ENCODE results near the gene SLC40A1.

DNA sequence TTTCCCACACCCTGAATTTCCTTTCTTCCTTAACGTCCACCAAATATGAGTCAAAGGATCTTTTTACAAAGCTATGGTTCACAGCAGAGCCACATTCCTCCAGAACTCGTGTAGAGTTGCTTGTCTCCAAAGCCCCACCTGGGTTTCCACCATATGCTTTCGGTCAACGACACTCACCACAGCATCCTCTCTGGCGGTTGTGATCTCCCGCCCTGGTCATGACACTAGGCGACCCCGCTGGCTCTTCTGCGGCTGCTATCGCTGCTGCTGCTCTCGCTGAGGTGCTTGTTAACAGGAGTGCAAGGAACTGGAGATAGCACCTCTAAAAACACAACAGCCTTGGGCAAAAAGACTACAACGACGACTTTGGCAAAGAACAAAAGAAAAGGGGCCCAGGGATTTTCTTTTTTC, 340 bp downstream of the SLC40A1 start:
- no peak for TF ChIP-seq EZH2 (IDR thresholded peaks at IDR 0.05; ENCODE audit: borderline replicate concordance, low read length)
- TF ChIP-seq, protein P1, sequence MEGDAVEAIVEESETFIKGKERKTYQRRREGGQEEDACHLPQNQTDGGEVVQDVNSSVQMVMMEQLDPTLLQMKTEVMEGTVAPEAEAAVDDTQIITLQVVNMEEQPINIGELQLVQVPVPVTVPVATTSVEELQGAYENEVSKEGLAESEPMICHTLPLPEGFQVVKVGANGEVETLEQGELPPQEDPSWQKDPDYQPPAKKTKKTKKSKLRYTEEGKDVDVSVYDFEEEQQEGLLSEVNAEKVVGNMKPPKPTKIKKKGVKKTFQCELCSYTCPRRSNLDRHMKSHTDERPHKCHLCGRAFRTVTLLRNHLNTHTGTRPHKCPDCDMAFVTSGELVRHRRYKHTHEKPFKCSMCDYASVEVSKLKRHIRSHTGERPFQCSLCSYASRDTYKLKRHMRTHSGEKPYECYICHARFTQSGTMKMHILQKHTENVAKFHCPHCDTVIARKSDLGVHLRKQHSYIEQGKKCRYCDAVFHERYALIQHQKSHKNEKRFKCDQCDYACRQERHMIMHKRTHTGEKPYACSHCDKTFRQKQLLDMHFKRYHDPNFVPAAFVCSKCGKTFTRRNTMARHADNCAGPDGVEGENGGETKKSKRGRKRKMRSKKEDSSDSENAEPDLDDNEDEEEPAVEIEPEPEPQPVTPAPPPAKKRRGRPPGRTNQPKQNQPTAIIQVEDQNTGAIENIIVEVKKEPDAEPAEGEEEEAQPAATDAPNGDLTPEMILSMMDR (conservative IDR thresholded peaks at IDR 0.05 in 1 of 2, IDR thresholded peaks at IDR 0.05 in 1 of 2; ENCODE audit: extremely low read depth in 1 of 2, insufficient read depth in 1 of 2, low read depth in 1 of 2, low read length in 2 of 2): no peak
